Stimulated activated CD4-positive, alpha-beta T cell treated with anti-CD3 and anti-CD28 coated beads, TNF-alpha, amount 100 ng/mL, for 24 hours (primary cell): ENCODE measurements around the gene ATP10D.
"Not testable (repeated sequence)": the region's sequence is repeated elsewhere in the genome, so short reads cannot be mapped to it uniquely, and the experiment has no call there.

Experiments used
- DNase-seq, 3 experiments: peaks; one replicate each; pipeline ENCODE4 v3.0.0-alpha.2; 2020; ENCODE audit warnings: low read depth in 3 of 3

The ATP10D gene

GRCh38 chr4:47488706-47489105, 3.6 kb downstream of the ATP10D start:
- DNase-seq: no peak

- DNase-seq: peak in 1 of 3 experiments; percentile 3
Measured at GRCh38 chr4:47490550-47490949, 5.5 kb downstream of the ATP10D start.

- DNase-seq: no peak
Measured at GRCh38 chr4:47493238-47494123, 8.4 kb downstream of the ATP10D start.

DNA sequence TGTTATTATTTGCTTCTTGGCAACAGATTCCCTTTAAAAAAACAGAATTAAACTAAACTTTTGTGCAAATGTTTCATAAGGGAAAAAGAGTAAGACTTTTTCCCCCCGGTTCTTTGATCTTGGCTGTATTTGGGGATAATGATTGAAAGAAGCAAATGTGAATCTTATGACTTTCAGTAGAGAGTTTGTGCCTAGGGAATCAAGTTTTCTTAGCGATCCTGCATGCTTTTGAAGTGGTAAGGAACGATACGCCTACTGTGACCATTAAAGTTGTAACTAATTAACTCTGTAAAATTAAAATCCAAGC, 9.0 kb downstream of the ATP10D start:
- no peak for DNase-seq

DNA sequence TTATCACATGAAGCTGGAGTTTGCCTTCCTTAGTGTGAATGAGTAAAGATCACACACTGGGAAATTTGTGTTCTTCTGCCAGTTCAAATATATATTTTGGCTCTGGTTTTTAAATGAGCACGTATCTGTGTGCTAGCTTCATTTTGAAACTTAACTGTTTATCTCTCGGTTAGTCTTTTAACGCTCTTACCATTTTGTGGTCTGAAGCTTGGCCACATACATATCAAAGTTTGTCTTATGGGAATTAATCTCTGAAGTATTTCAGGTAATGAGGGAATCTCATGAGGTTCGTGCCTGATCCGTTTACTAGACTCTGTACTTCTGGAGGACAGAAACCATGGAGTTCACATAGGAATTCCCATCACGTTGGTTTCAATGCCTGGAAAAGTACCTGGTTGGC, 13.8 kb downstream of the ATP10D start:
- DNase-seq: no peak

DNA sequence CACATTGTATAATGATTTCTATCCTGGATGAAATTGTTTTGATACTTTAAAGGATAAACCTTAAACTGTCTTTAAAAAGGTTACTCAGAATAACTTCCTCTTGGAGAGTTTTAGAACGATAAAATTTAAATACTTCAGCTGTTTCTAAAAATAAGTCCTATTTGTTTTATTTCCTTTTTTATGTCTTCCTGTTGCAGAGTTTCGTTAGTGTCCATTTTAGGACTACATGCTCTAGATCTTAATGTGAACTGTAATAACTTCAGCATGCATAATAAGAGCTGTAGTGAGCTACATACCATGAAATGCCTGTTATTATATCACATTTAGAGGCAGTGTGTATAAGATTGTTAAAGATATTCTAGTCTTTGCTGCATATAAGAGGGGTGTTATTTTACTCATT, 14.6 kb downstream of the ATP10D start:
- no peak for DNase-seq

- no peak for DNase-seq
Measured at GRCh38 chr4:47500776-47501175, 15.7 kb downstream of the ATP10D start.

GRCh38 chr4:47505147-47505546, 20.1 kb downstream of the ATP10D start:
- no peak for DNase-seq

DNA sequence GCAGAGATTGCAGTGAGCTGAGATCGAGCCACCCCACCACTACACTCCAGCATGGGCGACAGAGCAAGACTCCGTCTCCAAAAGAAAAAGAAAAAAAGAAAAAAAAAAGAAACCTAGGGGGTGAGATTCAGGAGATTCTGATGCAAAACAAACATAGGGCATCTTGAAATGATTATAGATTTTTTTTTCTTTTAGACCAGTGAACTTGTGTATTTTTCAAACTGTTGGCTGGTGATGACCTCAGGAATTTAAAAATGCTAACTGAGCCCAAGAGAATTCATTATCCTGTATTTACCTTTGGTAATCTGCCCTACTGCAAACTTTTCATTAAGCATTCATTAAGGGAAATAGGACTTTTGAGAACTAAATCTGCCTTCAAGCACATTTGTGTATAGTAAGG, 20.6 kb downstream of the ATP10D start:
- no peak for DNase-seq

DNA sequence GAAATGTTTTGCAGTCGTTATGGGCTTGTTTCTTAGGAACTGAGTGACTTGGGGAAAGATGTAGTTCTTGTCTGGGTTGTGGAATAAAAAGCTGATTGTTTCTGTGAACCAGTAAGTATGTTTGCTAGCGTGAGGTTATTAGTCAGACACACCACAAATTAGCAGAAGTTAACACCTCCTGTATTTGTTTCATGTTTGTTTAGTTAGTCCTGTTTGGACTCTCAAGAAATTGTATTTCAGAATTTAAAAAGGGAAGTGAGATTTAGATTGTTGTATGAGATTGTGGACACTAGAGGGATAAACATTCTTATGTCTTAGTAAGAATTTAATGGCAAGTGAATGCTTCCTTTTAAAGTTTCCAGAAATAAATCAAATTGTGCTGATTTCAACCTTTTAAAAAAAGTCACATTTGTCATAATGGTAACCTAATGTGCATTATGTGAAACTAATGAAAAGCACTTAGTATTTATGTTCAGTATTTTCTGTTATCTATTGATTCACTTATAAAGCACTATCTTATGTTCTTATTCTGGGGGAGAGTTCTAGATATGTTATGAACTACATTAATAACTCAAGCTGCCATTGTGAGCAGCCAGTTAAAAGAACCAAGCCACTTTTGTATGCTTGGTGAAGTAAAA, 25.6 kb downstream of the ATP10D start:
- no peak for DNase-seq

DNA sequence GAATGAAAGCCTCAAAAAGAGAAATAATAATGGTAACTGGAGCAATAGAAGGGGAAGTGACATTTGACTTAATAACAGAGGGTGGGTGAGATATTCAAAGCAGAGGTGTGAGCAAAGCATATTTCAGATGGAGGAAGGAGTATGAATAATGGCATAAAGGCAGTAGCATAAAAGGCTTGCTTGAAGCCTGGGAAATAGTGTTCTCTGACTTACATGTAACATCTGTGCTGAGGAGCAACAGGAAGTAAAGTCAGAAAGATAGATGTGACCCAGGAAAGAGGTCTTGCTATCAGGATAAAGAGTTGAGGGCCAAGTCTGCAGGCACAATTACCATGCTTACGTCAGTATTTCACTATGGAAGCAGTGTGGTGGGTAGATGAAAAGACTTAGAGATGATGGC, 28.4 kb downstream of the ATP10D start:
- no peak for DNase-seq

DNA sequence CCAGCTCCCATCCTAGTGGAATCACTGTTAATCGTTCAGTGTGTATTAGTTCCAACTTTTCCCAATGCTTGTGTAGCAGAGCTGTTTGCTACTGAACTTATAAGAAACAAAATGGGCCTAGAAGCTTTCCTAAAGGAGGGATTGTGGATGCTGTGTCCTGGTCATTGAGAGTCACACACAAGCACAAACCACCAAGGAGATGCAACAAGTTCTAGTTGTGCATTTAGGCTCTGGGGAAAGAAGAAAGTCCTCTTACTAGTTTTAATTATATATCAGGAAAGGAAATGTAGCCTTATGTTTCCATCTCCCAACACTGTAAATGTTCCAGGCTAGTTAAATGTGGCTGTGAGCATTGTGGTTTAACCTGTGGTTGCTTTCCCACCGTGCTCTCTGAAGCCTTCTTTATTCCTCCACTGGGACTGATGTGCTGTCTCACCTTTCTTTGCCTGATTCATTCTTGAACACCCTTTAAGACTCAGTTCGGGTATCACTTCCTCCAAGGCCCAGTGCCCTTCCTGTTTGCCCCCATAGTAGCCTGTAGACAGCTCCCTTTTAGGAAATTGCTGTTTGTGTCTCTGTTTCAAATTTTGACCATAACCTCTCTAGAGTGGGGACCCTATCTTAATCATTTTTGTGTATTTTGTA, 34.3 kb downstream of the ATP10D start:
- no peak for DNase-seq

GRCh38 chr4:47525154-47525819, 40.2 kb downstream of the ATP10D start:
- no peak for DNase-seq

GRCh38 chr4:47526281-47526680, 41.2 kb downstream of the ATP10D start:
- no peak for DNase-seq

GRCh38 chr4:47528646-47529045, 43.6 kb downstream of the ATP10D start:
- not testable (repeated sequence) for DNase-seq

DNA sequence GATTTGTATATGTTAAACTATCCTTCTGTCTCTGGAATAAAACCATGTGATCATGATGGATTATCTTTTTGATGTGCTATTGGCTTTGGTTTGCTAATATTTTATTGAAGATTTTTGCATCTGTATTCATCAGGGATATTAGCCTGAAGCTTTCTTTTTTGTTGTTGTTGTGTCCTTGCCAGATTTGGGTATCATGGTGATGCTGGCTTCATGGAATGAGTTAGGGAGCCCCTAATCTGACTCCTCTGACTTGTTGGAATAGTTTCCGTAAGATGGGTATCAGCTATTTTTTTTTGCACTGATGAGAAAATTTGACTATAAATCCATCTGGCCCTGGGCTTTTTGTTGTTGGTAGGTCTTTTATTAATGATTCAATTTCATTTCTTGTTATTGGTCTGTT, 45.7 kb downstream of the ATP10D start:
- DNase-seq: no peak

DNA sequence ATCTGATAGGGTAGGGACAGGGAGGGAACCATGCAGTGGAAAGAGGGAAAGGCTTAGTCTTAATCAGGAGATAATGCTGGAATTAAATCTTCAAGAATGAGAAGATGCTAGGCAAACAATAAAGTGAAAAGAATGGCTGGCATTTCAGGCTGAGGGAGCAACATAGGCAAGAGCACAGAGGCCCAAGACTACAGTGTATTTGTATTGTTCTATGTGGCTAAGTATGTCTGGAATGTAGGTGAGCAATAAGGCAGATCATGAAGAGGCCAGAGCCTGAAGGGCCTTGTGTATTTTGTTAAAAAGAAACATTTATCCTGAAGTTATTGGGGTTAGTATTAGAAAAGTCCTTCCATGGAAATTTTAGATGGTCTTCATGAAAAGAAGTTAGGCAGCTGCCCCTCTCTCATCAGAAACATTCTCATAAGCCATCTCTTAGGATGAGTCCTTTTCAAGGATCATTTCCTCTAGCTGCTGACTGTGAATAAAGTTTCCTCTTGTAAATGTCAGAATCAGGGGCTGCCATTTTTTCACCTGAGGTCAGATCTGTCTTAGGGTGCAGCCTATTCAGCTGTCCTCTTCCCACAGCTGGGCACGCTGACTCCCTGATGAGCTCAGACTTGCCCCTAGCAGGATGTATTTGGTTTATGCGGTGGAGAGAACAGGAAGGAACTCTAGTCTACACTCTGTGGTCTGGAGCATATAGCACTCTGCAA, 46.3 kb downstream of the ATP10D start:
- peak in 2 of 3 experiments; percentile 5 to 26 for DNase-seq

GRCh38 chr4:47531954-47532321, 46.9 kb downstream of the ATP10D start:
- DNase-seq: no peak

DNA sequence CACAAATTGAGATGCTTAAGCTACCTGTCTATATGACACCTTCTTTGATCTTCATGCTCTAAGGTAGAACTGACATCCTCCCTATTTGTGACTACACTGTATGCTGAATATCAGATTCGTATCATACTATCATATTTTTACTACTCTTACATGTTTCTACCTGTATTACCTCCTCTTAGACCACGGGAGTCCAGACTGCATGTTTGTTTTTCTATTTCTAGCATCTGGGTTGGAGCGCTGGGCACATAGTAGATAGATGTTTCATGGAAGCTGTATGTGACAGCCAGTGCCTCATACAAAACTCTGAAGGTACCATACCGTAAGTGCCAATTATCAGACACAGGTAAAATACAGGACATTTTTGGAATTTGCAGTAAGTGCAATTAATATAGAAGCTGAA, 47.6 kb downstream of the ATP10D start:
- DNase-seq: no peak

GRCh38 chr4:47533689-47534347, 48.7 kb downstream of the ATP10D start:
- no peak for DNase-seq

- no peak for DNase-seq
Measured at GRCh38 chr4:47534772-47535171, 49.7 kb downstream of the ATP10D start.
